IPS DF 4.7 (cell line): ENCODE measurements around the gene NUDT1.

Source experiments
- DNase-seq: peaks from one replicate; pipeline ENCODE4 v3.0.0-alpha.2; 2013; ENCODE audit warnings: low spot score; ENCODE audit errors: extremely low read depth

Gene NUDT1

DNA sequence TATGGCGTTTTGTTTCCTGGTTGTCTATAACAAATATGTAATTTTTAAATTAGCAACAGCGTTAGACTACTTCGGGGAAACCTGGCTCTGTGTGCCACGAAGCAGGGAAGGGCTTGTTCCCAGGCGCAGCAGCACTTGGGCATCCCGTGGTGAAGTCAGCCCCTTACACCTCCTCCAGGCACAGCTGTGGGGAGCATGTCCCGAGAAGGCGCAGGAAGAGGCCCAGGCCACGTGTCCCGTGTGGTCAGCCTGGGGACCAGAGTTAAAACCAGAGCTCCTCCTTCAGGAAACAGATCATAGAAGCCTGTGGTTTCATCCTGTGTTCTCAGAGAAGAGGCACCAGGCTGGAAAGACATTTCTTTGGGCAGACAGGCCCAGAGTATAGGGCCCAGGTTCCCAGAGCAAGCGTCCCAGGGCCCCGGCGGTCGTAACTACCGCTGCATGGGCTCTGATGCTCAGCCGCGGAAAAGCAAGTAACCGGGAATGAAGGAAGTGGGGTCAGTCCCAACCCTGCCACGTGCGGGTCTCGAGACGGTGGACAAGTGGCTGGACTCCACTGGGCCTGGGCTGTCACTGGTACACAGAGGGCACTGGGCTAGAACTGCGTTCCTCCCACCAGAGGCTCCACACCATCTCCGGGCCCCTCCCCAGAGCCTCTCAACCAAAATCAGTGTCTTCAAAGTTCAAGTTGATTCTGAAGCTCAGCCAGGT lies 7.1 kb downstream of the NUDT1 start:
- no peak for DNase-seq

DNA sequence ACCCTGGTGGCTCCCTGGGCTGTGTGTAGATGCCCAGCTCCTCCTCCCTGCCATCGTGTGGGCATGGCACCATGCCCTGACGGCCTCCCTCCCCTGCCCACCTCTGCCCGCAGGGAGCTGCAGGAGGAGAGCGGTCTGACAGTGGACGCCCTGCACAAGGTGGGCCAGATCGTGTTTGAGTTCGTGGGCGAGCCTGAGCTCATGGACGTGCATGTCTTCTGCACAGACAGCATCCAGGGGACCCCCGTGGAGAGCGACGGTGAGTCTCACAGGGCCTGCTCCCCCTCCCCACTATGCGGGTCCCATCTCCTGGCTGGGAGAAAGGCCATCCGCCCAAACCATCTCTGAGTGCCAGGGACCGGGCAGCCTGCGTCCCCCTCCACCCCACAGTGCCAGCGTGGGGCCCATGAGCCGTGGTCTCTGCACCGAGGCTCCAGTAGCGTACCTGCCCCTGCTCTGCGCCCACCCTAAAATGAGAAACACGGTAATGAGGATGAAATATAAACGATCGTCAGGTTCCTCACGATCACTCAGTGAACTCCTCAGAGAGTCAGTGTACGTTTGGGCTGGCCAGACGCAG lies 7.8 kb downstream of the NUDT1 start:
- DNase-seq, result no peak

DNA sequence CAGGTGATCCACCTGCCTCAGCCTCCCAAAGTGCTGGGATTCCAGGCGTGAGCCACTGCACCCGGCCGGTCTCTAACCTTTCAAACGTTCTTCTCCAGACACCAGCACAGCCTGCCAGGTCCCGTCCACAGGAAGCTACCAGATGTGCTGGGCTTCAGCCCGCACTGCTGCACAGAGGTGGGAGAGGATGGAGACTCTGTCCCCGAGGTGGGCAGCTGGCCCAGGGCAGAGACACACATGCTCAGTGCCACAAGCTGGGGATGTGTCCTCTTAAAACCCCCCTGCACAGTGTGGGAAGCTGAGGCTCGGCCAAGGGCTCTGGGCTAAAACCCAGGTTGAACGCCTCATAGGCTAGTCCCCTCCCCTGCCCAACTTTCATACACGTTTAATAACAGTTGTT lies 9.4 kb downstream of the NUDT1 start:
- DNase-seq, result no peak

DNA sequence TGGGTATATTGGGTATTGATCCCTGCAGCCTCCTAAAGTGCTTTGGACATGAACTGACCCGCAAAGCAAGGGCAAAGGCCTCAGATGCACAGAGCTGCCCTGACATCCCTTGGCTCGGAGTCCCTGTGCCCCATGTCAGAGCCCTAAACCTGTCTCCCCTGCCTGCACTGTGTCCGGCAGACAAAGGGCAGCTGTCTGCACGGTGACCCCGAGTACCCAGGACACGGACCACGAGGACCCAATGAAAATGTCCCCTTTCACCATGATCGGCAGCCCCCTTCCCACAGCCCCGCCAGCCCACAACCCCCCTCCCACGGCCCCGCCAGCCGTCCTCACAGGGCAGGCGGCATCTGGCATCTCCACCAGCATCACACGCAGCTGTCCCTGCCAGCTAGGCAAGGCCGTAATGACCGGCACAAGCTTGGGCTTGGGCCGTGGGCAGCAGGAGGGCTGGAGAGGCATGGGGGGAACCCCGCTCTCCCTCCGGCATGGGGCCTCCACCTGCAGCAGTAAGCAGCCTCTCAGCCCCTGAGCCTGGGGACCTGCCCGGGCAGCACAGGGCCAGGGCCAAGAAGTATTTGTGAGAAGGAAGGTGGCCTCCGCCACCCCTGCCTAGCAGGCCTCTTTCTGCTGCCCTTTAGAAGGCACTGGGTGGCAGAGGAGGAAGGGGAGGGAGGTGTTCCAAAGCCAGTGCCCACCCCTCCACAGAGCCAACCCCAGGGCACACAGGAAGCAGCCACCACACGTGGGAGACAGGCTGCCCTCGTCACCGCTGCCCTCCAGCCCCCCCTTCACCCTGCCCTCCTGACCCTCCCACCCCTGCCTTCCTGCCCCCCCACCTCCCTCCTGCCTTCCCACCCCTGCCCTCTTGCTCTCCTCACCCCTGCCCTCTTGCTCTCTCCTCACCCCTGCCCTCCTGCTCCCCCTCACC lies 10.1 kb downstream of the NUDT1 start:
- no peak for DNase-seq

DNA sequence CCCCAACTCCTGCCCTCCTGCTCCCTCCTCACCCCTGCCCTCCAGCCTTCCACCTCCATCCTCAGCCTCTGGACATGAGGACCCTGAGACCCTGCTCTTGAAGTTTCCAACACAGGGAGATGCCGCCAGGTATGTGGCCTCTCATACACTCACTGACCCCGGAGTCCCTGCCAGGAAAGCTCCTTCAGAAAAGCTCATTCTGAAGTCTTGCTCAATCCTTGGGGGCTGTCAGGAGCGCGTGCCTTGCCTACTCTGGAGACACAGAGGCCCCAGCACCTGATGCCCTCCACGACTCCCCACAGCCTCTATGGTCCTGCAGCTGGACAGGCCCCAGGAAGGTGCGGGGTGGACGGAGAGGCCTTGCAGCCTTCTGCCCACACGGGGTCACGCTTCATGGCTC lies 11.0 kb downstream of the NUDT1 start:
- no peak for DNase-seq

DNA sequence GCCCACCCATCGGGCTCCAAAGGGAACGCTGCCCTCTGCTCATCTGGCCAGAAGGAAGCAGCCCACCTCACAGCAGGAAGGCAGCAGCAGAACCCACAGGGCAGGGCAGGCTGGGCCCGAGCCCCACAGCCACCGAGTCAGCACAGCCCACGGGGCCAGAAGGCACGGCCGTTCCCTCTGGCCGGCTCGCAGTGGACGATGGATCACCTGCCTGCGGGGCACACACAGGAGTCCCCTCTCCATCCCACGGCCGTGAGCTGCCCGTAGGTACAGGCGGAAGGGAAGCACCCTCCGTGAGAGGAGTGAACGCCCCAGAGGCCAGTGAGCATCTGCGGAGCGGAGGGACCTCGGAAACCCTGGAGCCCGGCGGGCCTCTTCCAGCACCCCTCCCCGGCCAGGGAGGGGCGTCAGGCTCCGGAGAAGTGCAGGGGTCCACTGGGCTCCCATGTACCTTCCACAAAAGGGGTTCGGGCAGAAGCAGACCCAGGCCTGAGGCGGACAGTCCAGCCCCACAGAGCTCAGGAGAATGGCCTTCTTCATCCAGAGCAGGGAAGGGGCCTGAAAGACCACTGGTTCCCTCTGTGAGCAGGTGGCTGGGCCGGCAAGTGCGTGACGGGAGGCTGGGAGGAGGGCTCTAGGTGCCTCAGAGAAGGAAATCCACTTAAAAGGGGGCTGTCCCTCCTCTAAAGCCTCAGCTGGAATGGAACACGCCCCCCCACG lies 11.7 kb downstream of the NUDT1 start:
- no peak for DNase-seq

DNA sequence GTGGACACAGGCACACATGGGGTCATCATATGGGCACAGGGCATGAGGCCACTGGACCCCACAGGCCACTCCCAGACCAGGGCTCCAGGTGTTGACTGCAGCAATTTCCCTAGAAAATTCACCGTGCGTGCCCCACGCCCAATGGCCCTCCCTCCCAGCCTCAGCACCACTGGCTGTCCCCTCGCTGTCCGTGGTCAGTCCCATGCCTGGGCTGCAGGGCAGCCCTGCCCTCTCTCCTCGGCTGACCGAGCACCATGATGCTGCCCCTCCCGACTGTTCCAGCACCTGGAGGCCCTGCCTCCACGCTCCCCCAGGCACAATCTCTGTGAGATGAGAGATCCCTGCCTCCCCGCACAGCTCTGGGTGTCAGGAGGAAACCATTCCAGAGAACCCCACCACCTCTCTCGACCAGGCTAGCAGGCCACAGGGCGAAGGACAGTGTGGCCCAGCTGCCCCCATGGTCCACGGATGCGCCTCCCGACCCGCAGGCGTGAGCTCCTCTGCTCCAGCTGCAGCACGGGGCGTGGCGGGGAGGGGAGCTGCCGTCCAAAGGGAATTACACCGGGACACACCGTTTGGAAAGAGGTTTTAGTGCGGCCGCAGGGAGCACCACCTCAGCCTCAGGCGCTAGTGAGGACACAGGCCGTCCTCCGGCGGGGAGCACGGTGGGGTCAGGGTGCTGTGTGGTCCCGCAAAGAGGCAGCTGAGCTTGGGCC lies 12.6 kb downstream of the NUDT1 start:
- DNase-seq, result no peak

DNA sequence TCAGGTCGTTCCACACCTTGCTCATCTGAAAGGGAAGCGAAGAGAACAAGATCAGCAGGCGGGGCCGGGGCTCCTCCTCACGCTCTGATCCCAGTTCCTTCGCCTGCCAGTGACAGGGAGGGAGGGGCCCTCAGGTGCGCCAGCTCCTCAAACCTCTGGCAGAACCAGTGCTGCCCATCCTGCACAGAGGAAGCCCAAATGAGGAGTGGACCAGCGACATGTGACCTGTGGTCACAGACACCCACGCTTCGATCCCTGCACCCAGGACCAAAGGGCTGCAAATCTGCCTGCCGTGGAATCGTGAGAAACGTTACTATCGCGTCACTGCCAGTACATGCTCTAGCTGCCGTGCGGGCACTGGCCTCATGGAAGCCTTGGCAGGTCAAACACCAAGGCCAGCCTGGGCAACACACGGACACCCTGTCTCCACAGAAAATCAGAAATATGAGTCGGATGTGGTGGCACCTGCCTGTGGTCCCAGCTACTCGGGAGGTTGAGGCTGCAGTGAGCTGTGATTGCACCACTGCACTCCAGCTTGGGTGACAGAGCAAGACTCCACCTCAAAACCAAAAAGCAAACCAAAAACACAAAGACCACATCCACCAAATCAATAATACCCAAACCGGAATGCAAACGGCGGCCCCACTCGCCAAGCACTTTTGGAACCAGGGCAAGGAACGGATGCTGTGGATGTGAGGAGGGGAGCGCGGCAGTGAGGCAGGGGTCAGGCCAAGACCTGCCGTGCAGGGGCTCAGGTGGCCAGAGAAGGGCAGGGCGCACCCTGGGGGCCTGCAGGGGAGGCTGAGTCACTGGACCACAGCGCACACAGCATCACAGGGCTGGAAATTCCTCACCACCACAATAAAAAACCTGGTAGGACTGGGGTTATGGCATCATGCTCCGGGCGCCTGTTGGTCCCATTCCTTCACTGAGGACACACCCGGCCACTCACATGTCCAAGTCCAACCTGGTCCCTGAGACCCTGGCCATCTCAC lies 13.4 kb downstream of the NUDT1 start:
- DNase-seq, result no peak

DNA sequence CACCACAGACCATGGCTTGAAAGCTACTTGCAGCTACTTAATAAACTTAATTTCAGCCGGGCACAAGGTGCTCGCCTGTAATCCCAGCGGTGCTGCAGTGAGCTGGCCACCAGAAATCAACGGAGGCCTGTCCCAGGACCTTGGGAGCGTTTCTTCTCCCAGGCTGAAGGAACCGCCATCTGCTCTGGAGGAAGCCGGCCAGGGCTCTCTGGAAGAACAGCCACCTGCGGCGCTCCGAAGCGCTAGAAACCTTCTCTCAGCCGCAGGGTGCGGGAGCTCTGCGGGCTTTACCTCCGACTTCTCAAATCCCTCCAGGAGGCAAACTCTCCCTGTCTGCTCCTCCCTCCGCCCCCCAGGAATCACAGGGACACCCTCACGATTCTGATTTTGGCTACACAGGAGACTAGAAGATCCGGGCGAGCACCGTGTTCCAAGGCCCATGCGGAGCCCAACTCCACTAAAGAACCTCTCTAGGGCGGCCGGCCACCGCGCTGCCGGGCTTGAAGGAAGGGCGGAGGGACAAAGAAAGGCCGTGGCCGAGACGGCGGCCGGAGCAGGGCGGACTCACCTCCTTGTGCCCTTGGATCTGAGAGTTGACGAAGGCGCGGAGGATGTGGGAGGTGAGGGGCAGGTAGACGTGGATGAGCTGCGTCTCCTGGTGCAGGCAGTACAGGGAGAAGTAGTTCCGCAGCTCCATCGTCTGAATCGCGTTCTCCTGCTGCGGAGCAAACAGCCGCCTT lies 14.4 kb downstream of the NUDT1 start:
- no peak for DNase-seq

DNA sequence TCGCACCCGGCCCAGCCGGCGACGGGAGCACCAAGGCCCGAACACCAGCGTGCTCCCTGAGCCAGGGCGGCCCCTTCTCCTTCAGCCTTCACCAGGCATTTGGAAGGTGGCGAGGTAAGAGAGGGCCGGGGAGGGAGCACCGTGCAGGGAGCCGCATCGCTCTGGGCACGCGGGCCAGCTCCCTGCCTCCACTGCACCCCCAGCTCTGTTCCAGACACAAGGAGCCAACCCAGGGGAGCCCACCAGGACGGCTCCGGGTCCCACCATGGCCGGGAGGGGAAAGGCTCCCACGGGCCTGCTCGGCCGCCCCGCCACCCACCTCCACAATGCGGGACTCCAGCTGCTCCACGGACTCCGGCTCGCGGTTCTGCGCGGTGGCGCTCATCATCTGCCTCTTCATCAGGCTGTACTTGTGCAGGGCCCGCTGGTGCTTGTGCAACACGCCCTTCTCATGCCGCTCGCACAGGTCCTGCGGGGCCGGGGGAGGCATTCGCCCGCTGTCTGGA lies 15.1 kb downstream of the NUDT1 start:
- no peak for DNase-seq

DNA sequence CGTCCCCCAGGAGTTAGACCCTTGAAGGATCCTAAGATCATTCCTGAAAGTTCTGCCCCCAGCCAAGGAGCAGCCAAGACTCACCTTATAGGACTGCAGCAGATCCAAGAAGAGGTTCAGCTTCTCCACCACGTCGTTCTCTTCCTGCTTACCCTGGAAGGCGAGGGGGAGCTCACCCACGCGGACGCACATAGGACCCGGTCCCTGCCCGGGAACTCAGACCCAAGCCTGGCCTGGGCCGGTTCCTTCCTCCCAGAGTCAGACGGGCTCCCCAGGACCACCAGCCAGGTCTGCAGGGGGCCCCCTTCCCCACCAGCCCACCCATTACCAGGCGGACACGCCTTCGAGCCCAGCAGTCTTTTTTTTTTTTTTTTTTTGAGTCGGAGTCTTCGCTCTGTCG lies 15.6 kb downstream of the NUDT1 start:
- no peak for DNase-seq

DNA sequence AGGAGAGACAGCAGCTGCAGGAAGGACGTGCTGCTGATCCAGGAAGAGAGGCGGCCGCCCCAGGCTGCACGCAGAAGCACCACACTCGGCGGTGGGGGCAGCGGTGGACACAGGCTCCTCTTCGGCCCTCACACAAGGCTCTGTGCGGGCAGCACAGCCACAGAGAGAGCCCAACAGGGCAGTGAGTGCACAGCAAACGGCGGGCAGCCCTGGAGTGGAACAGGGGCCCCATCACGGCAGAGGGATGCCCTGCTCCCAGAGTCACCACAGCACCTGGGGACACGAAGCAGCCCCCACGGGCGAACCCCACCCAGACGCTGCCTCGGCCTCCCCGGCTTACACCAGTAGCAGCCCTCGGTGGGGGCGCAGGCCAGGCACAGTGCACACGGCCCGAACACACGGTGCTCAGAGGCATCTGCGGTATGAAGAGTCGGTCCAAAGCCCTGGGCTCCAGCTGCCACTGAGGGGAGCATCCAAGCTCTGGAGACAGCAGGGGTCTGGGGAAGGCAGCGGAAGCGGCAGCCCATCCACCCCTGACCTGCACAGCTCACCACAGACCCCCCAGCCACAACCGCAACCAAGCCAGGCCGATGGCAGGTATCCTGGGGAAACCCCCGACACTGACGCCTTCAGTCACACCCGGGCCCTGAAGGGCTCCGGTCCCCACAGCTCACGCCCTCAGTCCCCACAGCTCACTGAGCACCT lies 16.8 kb downstream of the NUDT1 start:
- DNase-seq, result no peak

DNA sequence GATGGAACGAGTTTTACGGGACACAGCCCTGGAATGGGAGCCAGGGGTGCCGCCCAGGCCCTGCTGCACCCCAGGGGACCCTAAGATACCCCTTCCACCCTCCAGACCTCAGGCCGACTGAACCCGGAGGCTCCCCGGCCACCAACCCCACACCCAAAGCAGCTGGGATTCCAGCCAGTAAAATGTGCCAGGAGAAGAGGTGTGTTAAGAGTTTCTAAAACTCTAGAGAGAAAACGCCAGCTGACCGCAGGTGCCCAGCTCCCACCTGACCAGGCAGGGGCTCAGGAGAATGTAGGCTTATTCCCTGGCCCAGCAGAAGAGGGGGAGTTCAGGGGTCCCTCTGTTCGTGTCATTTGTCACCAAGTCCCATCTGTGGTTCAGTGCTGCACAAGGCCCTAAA lies 17.5 kb downstream of the NUDT1 start:
- DNase-seq, result no peak

DNA sequence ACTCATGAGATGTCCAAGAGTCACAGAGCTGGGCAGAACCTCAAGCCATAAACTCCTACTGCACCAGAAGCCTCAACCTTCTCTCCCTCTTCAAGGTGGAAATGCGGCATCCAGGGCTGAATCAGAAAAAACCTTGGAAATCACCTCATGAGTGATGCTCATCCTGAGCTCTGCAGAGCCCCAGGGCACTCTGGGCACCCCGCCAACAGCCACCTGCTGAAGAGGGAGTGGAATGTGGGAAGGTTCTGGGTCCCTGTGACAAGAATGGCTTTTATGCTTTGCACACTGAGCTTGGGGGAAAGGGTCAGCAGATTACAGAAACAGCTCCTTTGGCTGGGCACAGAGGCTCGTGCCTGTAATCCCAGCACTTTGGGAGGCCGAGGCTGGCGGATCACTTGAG lies 18.8 kb downstream of the NUDT1 start:
- DNase-seq, result no peak

DNA sequence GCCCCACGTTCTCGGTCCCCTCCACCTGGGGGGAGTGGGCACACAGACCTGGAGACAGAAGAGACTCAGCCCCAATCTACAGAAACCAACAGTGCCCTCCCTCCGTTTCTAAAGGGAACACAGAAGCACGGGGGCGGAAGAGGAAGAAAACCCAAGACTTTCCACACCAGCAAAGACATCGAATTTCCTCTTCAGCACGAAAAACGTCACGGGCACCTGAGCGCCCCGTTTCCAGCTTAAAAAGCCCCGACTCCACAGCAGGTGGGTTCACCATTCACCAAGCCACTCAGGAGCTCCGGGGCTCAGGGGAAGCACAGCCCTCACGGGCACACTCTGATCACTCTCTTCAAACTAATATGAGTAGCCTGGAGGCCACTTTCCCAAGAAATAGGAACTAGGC lies 19.6 kb downstream of the NUDT1 start:
- DNase-seq, result no peak

DNA sequence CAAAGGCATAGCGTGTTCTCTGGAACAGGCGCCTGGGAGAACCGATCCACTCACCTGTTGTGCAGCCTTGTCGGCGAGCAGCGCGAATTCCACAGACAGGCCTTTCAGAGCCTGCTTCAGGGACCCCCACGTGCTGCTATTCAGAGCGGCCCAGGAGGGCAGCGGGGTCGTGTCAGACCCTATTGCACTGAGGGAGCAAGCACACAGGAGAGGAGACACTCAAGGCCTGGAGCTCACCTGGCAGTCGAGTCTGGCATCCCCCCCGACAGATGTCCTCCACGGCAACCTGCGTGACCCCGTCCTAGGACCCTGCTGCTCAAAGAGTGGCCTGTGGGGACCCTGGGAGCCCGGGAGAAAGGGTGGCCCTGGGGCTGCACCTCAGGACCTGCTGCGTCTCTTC lies 21.1 kb downstream of the NUDT1 start:
- no peak for DNase-seq

DNA sequence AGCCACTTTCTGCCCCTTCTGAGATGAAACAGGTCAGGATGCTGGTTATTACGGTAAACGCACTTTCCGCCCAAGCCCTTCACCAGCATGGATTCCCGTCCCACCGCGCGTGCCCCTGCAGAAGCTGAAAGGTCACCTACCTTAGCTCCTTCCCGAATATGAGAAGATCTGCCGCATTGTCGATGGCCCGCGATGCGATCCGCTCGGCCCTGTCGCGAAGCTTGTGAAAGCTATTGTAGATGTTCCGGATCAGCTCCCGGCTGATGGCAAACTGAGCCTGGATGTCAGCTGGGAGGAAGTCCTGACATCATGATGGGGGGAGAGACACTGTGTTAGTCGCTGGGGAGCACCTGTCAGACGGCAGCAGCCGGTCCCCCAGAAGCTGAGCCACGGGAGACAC lies 22.1 kb downstream of the NUDT1 start:
- no peak for DNase-seq

DNA sequence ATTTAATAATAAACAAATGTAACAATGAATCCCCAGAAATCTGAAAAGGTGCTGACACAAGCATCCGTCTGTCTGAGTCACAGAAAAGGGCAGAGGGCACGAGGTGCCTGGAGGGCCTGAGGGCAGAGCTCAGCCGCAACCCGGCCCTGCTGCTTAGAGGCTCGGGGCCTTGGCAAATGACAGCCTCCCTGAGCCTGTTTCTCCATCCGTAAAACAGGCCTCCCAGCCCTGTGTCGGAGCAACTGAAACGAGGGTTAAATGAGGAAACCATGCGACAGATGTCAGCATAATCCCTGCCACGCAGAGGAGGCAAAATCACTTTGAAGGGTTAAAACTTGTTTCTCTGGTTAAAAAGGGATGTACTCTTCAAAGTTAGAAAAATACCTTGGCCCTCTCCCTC lies 24.9 kb downstream of the NUDT1 start:
- no peak for DNase-seq
